ENCODE data around the gene ANKRD17.

DNA sequence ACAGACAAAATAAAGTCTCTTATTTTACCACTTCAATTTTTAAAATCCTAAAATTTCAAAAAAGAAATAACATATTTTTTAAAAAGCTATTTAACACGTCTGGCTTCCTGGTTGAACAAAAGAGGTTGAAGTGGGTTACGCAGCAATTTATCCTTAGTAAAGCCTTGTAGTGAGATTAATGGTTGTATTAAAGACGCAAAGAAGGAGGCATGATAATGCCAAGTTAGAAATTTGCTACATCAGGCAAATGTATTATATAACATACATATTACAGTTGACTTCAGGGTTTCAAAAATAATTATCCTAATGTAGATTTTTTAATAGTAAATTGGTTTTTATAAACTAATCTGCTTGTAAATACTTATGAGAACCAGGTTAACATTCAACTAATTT, 35.3 kb downstream of the ANKRD17 start:
- TF ChIP-seq, protein P1, sequence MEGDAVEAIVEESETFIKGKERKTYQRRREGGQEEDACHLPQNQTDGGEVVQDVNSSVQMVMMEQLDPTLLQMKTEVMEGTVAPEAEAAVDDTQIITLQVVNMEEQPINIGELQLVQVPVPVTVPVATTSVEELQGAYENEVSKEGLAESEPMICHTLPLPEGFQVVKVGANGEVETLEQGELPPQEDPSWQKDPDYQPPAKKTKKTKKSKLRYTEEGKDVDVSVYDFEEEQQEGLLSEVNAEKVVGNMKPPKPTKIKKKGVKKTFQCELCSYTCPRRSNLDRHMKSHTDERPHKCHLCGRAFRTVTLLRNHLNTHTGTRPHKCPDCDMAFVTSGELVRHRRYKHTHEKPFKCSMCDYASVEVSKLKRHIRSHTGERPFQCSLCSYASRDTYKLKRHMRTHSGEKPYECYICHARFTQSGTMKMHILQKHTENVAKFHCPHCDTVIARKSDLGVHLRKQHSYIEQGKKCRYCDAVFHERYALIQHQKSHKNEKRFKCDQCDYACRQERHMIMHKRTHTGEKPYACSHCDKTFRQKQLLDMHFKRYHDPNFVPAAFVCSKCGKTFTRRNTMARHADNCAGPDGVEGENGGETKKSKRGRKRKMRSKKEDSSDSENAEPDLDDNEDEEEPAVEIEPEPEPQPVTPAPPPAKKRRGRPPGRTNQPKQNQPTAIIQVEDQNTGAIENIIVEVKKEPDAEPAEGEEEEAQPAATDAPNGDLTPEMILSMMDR (IDR thresholded peaks at IDR 0.05): no peak
- TF ChIP-seq POLR2AphosphoS5 (IDR thresholded peaks at IDR 0.05; ENCODE audit: insufficient read depth in 1 of 2, low read depth in 1 of 2): no peak

All from vagina (tissue), 2 donors.